Activated T-cell treated with anti-CD3 and anti-CD28 coated beads for 48 hours (primary cell): ENCODE measurements around the gene ZNF195.
"Not testable (repeated sequence)": the region's sequence is repeated elsewhere in the genome, so short reads cannot be mapped to it uniquely, and the experiment has no call there.

Experiments
- DNase-seq: peaks from one replicate; pipeline ENCODE4 v3.0.0-alpha.2; 2020; ENCODE audit warnings: low read depth

Gene ZNF195

GRCh38 chr11:3402181-3402860 lies 23.4 kb upstream of the ZNF195 start:
- DNase-seq, result not testable (repeated sequence)

- DNase-seq, result not testable (repeated sequence)
These were observed 22.1 kb upstream of the ZNF195 start for GRCh38 chr11:3401052-3401451.

GRCh38 chr11:3398509-3398908 lies 19.6 kb upstream of the ZNF195 start:
- not testable (repeated sequence) for DNase-seq

GRCh38 chr11:3398106-3398505 lies 19.2 kb upstream of the ZNF195 start:
- DNase-seq, result not testable (repeated sequence)

GRCh38 chr11:3397210-3397609 lies 18.3 kb upstream of the ZNF195 start:
- not testable (repeated sequence) for DNase-seq

- DNase-seq, result not testable (repeated sequence)
These were observed 16.5 kb upstream of the ZNF195 start for GRCh38 chr11:3395468-3395867.

GRCh38 chr11:3394956-3395355 lies 16.0 kb upstream of the ZNF195 start:
- DNase-seq, result not testable (repeated sequence)

GRCh38 chr11:3393450-3393849 lies 14.5 kb upstream of the ZNF195 start:
- not testable (repeated sequence) for DNase-seq

- DNase-seq, result no peak
These were observed 3.8 kb upstream of the ZNF195 start for GRCh38 chr11:3382613-3383285.

GRCh38 chr11:3381794-3382193 lies 2.8 kb upstream of the ZNF195 start:
- DNase-seq, result no peak

- no peak for DNase-seq
These were observed 2.0 kb upstream of the ZNF195 start for GRCh38 chr11:3380706-3381545.

GRCh38 chr11:3375552-3375951 lies 3.4 kb downstream of the ZNF195 start:
- no peak for DNase-seq

GRCh38 chr11:3370311-3370870 lies 8.6 kb downstream of the ZNF195 start:
- no peak for DNase-seq

- no peak for DNase-seq
These were observed 9.6 kb downstream of the ZNF195 start for GRCh38 chr11:3369366-3369765.

GRCh38 chr11:3368199-3368598 lies 10.7 kb downstream of the ZNF195 start:
- no peak for DNase-seq

GRCh38 chr11:3367221-3367620 lies 11.7 kb downstream of the ZNF195 start:
- no peak for DNase-seq

- DNase-seq, result no peak
These were observed 19.7 kb downstream of the ZNF195 start for GRCh38 chr11:3359092-3359824.

- DNase-seq, result no peak
These were observed 20.8 kb downstream of the ZNF195 start for GRCh38 chr11:3357994-3358676.

- no peak for DNase-seq
These were observed 21.6 kb downstream of the ZNF195 start for GRCh38 chr11:3357302-3357701.

GRCh38 chr11:3356858-3357257 lies 22.1 kb downstream of the ZNF195 start:
- DNase-seq, result no peak

GRCh38 chr11:3353066-3353465 lies 25.9 kb downstream of the ZNF195 start:
- DNase-seq, result no peak
